ENCODE results near the gene GAS7. TPM values are rescaled to one million over a fixed set of nuclear protein-coding genes. Genes with fewer than 3 reads are reported as not detected.

GAS7 gene
- total RNA-seq, 1 experiment from 2014 or later = 6.0 TPM

GRCh38 chr17:9906616-9907015 is 291.8 kb downstream of the GAS7 start:
- no peaks in the 10 kb centered on the region for H3K9me3 ChIP-seq (ENCODE audit: control insufficient read depth, low read depth, low read length)
- H3K27ac ChIP-seq (ENCODE audit: insufficient read length, low read depth, low read length) = no peak overlapping the region
- H2AFZ ChIP-seq (ENCODE audit: low read length) = no peak overlapping the region
- no peaks in the 10 kb centered on the region; a peak in 1 of 7 replicates for H3K36me3 Mint-ChIP-seq (ENCODE audit: insufficient read depth in 1 of 3, low read depth in 3 of 3)
- H2BK120ac ChIP-seq (ENCODE audit: low read depth, low read length, poor library complexity, severe bottlenecking) = no peak overlapping the region
- WGBS (ENCODE audit: extremely low coverage, insufficient read length, low lambda C conversion rate) = no CpG with 5 or more reads among the region's 14 CpGs
- no peak overlapping the region for H2BK20ac ChIP-seq (ENCODE audit: low read depth, low read length, poor library complexity, severe bottlenecking)
- no peak for DNase-seq
- no peak overlapping the region for H2BK5ac ChIP-seq (ENCODE audit: insufficient read length, low read length)
- peaks cover 10% of the 10 kb centered on the region for H3K27me3 Mint-ChIP-seq (ENCODE audit: low read depth)
- no peak for TF ChIP-seq CTCF (conservative IDR thresholded peaks at IDR 0.05)
- H3K9me3 Mint-ChIP-seq = peaks cover 0 to 2% of the 10 kb centered on the region in 2 experiments; a peak in 2 of 5 replicates
- H4K20me1 ChIP-seq (ENCODE audit: control insufficient read depth, insufficient read depth, insufficient read length) = no peaks in the 10 kb centered on the region
- no peaks in the 10 kb centered on the region; the same call in 1 of the 2 replicates for H3K4me1 ChIP-seq (ENCODE audit: insufficient read depth, low read length)
- no peaks in the 10 kb centered on the region for H3K23me2 ChIP-seq (ENCODE audit: insufficient read length, low read depth, low read length, poor library complexity, severe bottlenecking)
- no peak overlapping the region for H4K8ac ChIP-seq (replicated peaks; ENCODE audit: insufficient read length, low read depth, low read length)
- no peaks in the 10 kb centered on the region for H3K79me2 ChIP-seq (ENCODE audit: insufficient read depth, low read length)
- H3K14ac ChIP-seq (ENCODE audit: insufficient read depth, low read length) = no peak overlapping the region
- H3K23ac ChIP-seq (ENCODE audit: insufficient read length, low read depth, low read length) = no peak overlapping the region
- no peak overlapping the region for H2BK15ac ChIP-seq (ENCODE audit: low read depth, low read length)
- no peak overlapping the region for H4K5ac ChIP-seq (ENCODE audit: insufficient read length, low read depth, low read length)
- H3K79me1 ChIP-seq (ENCODE audit: insufficient read depth, low read depth, low read length, poor library complexity, severe bottlenecking) = no peaks in the 10 kb centered on the region
- H3K27ac Mint-ChIP-seq = no peak overlapping the region
- no peak overlapping the region for H3K9ac ChIP-seq (ENCODE audit: extremely low read depth, insufficient read length, low read length)
- H3K27me3 ChIP-seq (ENCODE audit: insufficient read depth, low read length) = no peaks in the 10 kb centered on the region
- H3K4ac ChIP-seq (ENCODE audit: low read depth, low read length) = no peak overlapping the region
- H3T11ph ChIP-seq (ENCODE audit: low read length) = no peak overlapping the region
- no peak overlapping the region for H3K4me2 ChIP-seq (ENCODE audit: insufficient read depth, insufficient read length, low read length)
- no peak overlapping the region for H2AK5ac ChIP-seq (ENCODE audit: insufficient read length, low read length)
- peaks cover 14 to 37% of the 10 kb centered on the region in 2 experiments for H3K4me1 Mint-ChIP-seq
- no peak overlapping the region for H4K91ac ChIP-seq (ENCODE audit: insufficient read length, low read depth, low read length)
- no peak overlapping the region for H3K4me3 Mint-ChIP-seq
- no peak overlapping the region for H3K56ac ChIP-seq (ENCODE audit: insufficient read length, low read depth, low read length)
- H3K18ac ChIP-seq (ENCODE audit: insufficient read length, low read depth, low read length) = no peak overlapping the region
- no peak overlapping the region for H2BK12ac ChIP-seq (ENCODE audit: insufficient read length, low read depth, low read length)
